HCT116 (cell line): Measurements from ENCODE around the gene NEDD4.

ENCODE experiments used
- CTCF ChIP-seq, 3 experiments: fragments of 200-600 bp in 1 of 3; sonication (generic) in 1 of 3; IDR thresholded peaks in 2 of 3; conservative IDR thresholded peaks in 1 of 3; 2 replicates each; pipeline ENCODE4 v1.5.1; 2012 to 2017; ENCODE audit warnings: low read depth in 2 of 3, low read length in 2 of 3, antibody characterized with exemption in 1 of 3, borderline replicate concordance in 1 of 3, control low read depth in 1 of 3, mild to moderate bottlenecking in 1 of 3, mixed read lengths in 1 of 3, mixed run types in 1 of 3, moderate library complexity in 1 of 3; ENCODE audit not compliant: insufficient read depth in 1 of 3
- POLR2A ChIP-seq: IDR thresholded peaks from 2 replicates; pipeline ENCODE4 v1.7.0; 2011; ENCODE audit warnings: borderline replicate concordance; ENCODE audit not compliant: insufficient read depth, insufficient read length; ENCODE audit errors: extremely low read depth
- POLR2AphosphoS5 ChIP-seq: IDR thresholded peaks from 2 replicates; pipeline ENCODE4 v1.6.1; 2011; ENCODE audit warnings: mild to moderate bottlenecking, low read depth, low read length, moderate library complexity

- no peak for TF ChIP-seq POLR2AphosphoS5
- TF ChIP-seq POLR2A = no peak
- TF ChIP-seq CTCF (IDR thresholded peaks at IDR 0.05 in 2 of 3, conservative IDR thresholded peaks at IDR 0.05 in 1 of 3; ENCODE audit: borderline replicate concordance in 1 of 3, insufficient read depth in 1 of 3, low read depth in 2 of 3, low read length in 2 of 3) = no peak
Observed at GRCh38 chr15:55800216-55800615, 193.2 kb downstream of the NEDD4 start.
